IMR-90 (cell line): ENCODE data around the gene ZNF365. TPM values are rescaled to one million over a fixed set of nuclear protein-coding genes. Genes with fewer than 3 reads are reported as not detected.

Experiments
- ATAC-seq: fragments of 200-7000 bp; cut with Tn5 transposase; 2 replicates; pipeline ENCODE4 v1.9.1; 2020; ENCODE audit warnings: low read depth, mild to moderate bottlenecking, moderate library complexity
- BruUV-seq: library from RNA; stranded (reverse); fragments of 400-500 nt; replicated peaks from 2 replicates; lab custom pipeline; 2021; lab: Mats Ljungman, UMichigan
- CTCF ChIA-PET: fragments of 300-600 bp; formaldehyde crosslinking; extraction: SDS; loops from one replicate; lab custom pipeline; 2021; ENCODE audit warnings: antibody characterized with exemption; lab: Yijun Ruan, JAX
- POLR2A ChIA-PET: fragments of 300-600 bp; sonication (Branson Sonifier 250); formaldehyde crosslinking; loops from one replicate; lab custom pipeline; 2022; ENCODE audit warnings: antibody characterized with exemption; ENCODE audit not compliant: unreplicated experiment; lab: Charles Lee
- DNase-seq: peaks from one replicate; pipeline ENCODE4 v3.0.0; 2013
- H2AFZ ChIP-seq: replicated peaks from 2 replicates; pipeline ENCODE3; 2013; ENCODE audit warnings: low read length, mild to moderate bottlenecking; ENCODE audit not compliant: poor library complexity
- H2AK5ac ChIP-seq: 2 replicates; pipeline ENCODE4 v1.6.1; 2013; ENCODE audit warnings: low read depth, low read length, inconsistent platforms
- H2AK9ac ChIP-seq: replicated peaks from 2 replicates; pipeline ENCODE3; 2013; ENCODE audit warnings: mild to moderate bottlenecking, low read depth, low read length, moderate library complexity; ENCODE audit not compliant: poor library complexity
- H2BK120ac ChIP-seq: 2 replicates; pipeline ENCODE4 v1.6.1; 2013; ENCODE audit warnings: low read depth, low read length, inconsistent platforms
- H2BK15ac ChIP-seq: 3 replicates; pipeline ENCODE4 v1.6.1; 2013; ENCODE audit warnings: low read depth, low read length, inconsistent platforms
- H2BK20ac ChIP-seq: 2 replicates; pipeline ENCODE4 v1.6.1; 2013; ENCODE audit warnings: low read depth, mild to moderate bottlenecking, inconsistent platforms, low read length, moderate library complexity
- H2BK5ac ChIP-seq: 2 replicates; pipeline ENCODE4 v1.6.1; 2013; ENCODE audit warnings: mild to moderate bottlenecking, low read depth, low read length, inconsistent platforms; ENCODE audit not compliant: poor library complexity, severe bottlenecking
- H3K14ac ChIP-seq: replicated peaks from 2 replicates; pipeline ENCODE4 v1.6.1; 2013; ENCODE audit warnings: low read depth, low read length, inconsistent platforms
- H3K18ac ChIP-seq: 2 replicates; pipeline ENCODE4 v1.6.1; 2013; ENCODE audit warnings: low read depth, low read length, control low read depth
- H3K23ac ChIP-seq: 2 replicates; pipeline ENCODE4 v1.6.1; 2013; ENCODE audit warnings: low read depth, low read length, inconsistent platforms
- H3K27ac ChIP-seq: 2 replicates; pipeline ENCODE4 v1.5.1; 2013; ENCODE audit warnings: mild to moderate bottlenecking, control low read depth, low read length; ENCODE audit not compliant: insufficient read depth
- H3K27me3 ChIP-seq: 2 replicates; pipeline ENCODE4 v1.6.1; 2013; ENCODE audit warnings: low read length; ENCODE audit not compliant: control insufficient read depth, insufficient read depth
- H3K36me3 ChIP-seq: 2 replicates; pipeline ENCODE4 v1.6.1; 2013; ENCODE audit warnings: low read length, mixed read lengths; ENCODE audit not compliant: control insufficient read depth, insufficient read depth
- H3K4ac ChIP-seq: 2 replicates; pipeline ENCODE4 v1.6.1; 2013; ENCODE audit warnings: low read depth, low read length, inconsistent platforms
- H3K4me1 ChIP-seq: 2 replicates; pipeline ENCODE4 v1.6.1; 2013; ENCODE audit warnings: low read length, mixed read lengths; ENCODE audit not compliant: control insufficient read depth, insufficient read depth
- H3K4me2 ChIP-seq: 2 replicates; pipeline ENCODE4 v1.6.1; 2013; ENCODE audit warnings: low read depth, mild to moderate bottlenecking, control low read depth, low read length, moderate library complexity
- H3K4me3 ChIP-seq: 2 replicates; pipeline ENCODE4 v1.5.1; 2013; ENCODE audit warnings: low read depth, mild to moderate bottlenecking, control low read depth, low read length, moderate library complexity; ENCODE audit not compliant: insufficient read depth
- H3K56ac ChIP-seq: 2 replicates; pipeline ENCODE4 v1.6.1; 2013; ENCODE audit warnings: low read length, inconsistent platforms; ENCODE audit not compliant: insufficient read depth; ENCODE audit errors: extremely low read depth
- H3K79me1 ChIP-seq, 2 experiments: 2 replicates each; pipeline ENCODE4 v1.6.1; 2013; ENCODE audit warnings: low read length in 2 of 2, inconsistent platforms in 1 of 2, low read depth in 1 of 2
- H3K9ac ChIP-seq: 2 replicates; pipeline ENCODE4 v1.6.1; 2013; ENCODE audit warnings: low read depth, low read length, control low read depth
- H3K9me1 ChIP-seq: 2 replicates; pipeline ENCODE4 v1.6.1; 2013; ENCODE audit warnings: low read length, inconsistent platforms; ENCODE audit not compliant: insufficient read depth
- H3K9me3 ChIP-seq: 2 replicates; pipeline ENCODE4 v1.6.1; 2013; ENCODE audit warnings: low read length; ENCODE audit not compliant: control insufficient read depth, insufficient read depth
- H4K20me1 ChIP-seq: 2 replicates; pipeline ENCODE4 v1.6.1; 2013; ENCODE audit warnings: low read length, inconsistent platforms; ENCODE audit not compliant: insufficient read depth
- H4K5ac ChIP-seq: 2 replicates; pipeline ENCODE4 v1.6.1; 2013; ENCODE audit warnings: mild to moderate bottlenecking, low read depth, low read length, control low read depth
- H4K8ac ChIP-seq, 2 experiments: 2 replicates each; pipeline ENCODE4 v1.6.1; 2013; ENCODE audit warnings: low read depth in 2 of 2, low read length in 2 of 2, control low read depth in 1 of 2, inconsistent platforms in 1 of 2
- H4K91ac ChIP-seq: 2 replicates; pipeline ENCODE4 v1.6.1; 2013; ENCODE audit warnings: low read depth, low read length, inconsistent platforms; ENCODE audit not compliant: insufficient read depth
- MAFK ChIP-seq: IDR thresholded peaks from 2 replicates; pipeline ENCODE4 v1.6.1; 2012; ENCODE audit warnings: low read depth, low read length, improper control_type of control experiment
- dilution Hi-C: fragments of 300-500 bp; cut with HindIII; formaldehyde crosslinking; loops from one replicate; pipeline ENCODE4 v1.14.3; 2018; ENCODE audit warnings: low sequenced_read_pairs; ENCODE audit not compliant: unreplicated experiment
- in situ Hi-C: fragments of 300-500 bp; cut with MboI; formaldehyde crosslinking; loops from 3 replicates; pipeline ENCODE4 v1.14.3; 2019; ENCODE audit warnings: low sequenced_read_pairs, inconsistent platforms, mixed read lengths
- intact Hi-C: fragments of 100-400 bp; cut with micrococcal nuclease; formaldehyde crosslinking; loops from 2 replicates; pipeline ENCODE4 v1.10.0; 2022
- polyA plus RNA-seq, 3 experiments: library from polyadenylated mRNA; depleted of rRNA; stranded (reverse); fragments of >200 nt; gene quantifications; 2 replicates each; pipeline ENCODE4 v1.2.3, GENCODE V29; 2012; ENCODE audit warnings: low replicate concordance in 1 of 3
- total RNA-seq: library from RNA; depleted of rRNA; stranded (reverse); fragments of >200 nt; gene quantifications from 2 replicates; pipeline ENCODE4 v1.2.3, GENCODE V29; 2012

Gene ZNF365
- total and polyA plus RNA-seq, 2 of the 4 experiments (the other 2 are of a cell fraction), result 1.2 to 3.2 TPM

- Histone ChIP-seq H3K27ac (no peak overlapping the region), H3K4ac (no peak overlapping the region), H2BK20ac (no peak overlapping the region), H3K18ac (no peak overlapping the region), H3K23ac (no peak overlapping the region), H3K4me1 (no peaks in the 10 kb centered on the region), H3K27me3 (no peaks in the 10 kb centered on the region), H3K9ac (no peak overlapping the region), H4K5ac (no peak overlapping the region), H4K20me1 (no peaks in the 10 kb centered on the region), H3K79me1 (no peaks in the 10 kb centered on the region), H2BK15ac (no peak overlapping the region), H3K4me2 (no peak overlapping the region), H2AK5ac (no peak overlapping the region), H3K4me3 (no peak overlapping the region), H2AK9ac (no peak overlapping the region), H4K8ac (no peak overlapping the region), H3K9me3 (no peaks in the 10 kb centered on the region; the same call in 1 of the 2 replicates), H3K9me1 (no peaks in the 10 kb centered on the region), H2BK5ac (no peak overlapping the region), H2AFZ (no peak overlapping the region), H3K56ac (no peak overlapping the region), H4K91ac (no peak overlapping the region), H3K14ac (no peak overlapping the region), H3K36me3 (no peaks in the 10 kb centered on the region), H2BK120ac (no peak overlapping the region)
- TF ChIP-seq MAFK, result no peak
- dilution Hi-C loops, result no loop called here
- BruUV-seq, result no TSS peak
- intact Hi-C loops, result no loop called here
- ChIA-PET POLR2A (no interaction called here), CTCF (interaction anchor here (0.7 kb wide), 1 partner anchor 7 kb away, joined by 3 read pairs; no protein-coding TSS in a partner anchor)
- DNase-seq (no peak), ATAC-seq (no peak)
- in situ Hi-C loops, result no loop called here
These were observed 40.0 kb upstream of the ZNF365 start for GRCh38 chr10:62333988-62334682.
